ENCODE measurements around the gene KIAA1614.
"Not testable (repeated sequence)": the region's sequence is repeated elsewhere in the genome, so short reads cannot be mapped to it uniquely, and the experiment has no call there.

KIAA1614 gene

GRCh38 chr1:180946541-180947498 lies 34.1 kb downstream of the KIAA1614 start:
- no peak for DNase-seq

GRCh38 chr1:180947499-180947885 lies 34.8 kb downstream of the KIAA1614 start:
- no peak for DNase-seq

- DNase-seq, result no peak
Measured at GRCh38 chr1:180947901-180948640, 35.4 kb downstream of the KIAA1614 start.

GRCh38 chr1:180948641-180949615 lies 36.2 kb downstream of the KIAA1614 start:
- DNase-seq, result no peak

GRCh38 chr1:180949616-180950000 lies 36.9 kb downstream of the KIAA1614 start:
- DNase-seq, result no peak

GRCh38 chr1:180950321-180950720 lies 37.6 kb downstream of the KIAA1614 start:
- no peak for DNase-seq

GRCh38 chr1:180951186-180951745 lies 38.6 kb downstream of the KIAA1614 start:
- DNase-seq, result no peak

- DNase-seq, result no peak
Measured at GRCh38 chr1:180951836-180952656, 39.3 kb downstream of the KIAA1614 start.

- no peak for DNase-seq
Measured at GRCh38 chr1:180952657-180953013, 39.9 kb downstream of the KIAA1614 start.

- peak in 1 of 4 experiments; percentile 28 for DNase-seq
Measured at GRCh38 chr1:180953291-180954004, 40.8 kb downstream of the KIAA1614 start.

- DNase-seq, result peak in 3 of 4 experiments; percentile 18 to 61 (median 36)
Measured at GRCh38 chr1:180954005-180954800, 41.5 kb downstream of the KIAA1614 start.

GRCh38 chr1:180954801-180955165 lies 42.1 kb downstream of the KIAA1614 start:
- no peak for DNase-seq

- no peak for DNase-seq
Measured at GRCh38 chr1:180956028-180956640, 43.4 kb downstream of the KIAA1614 start.

- DNase-seq, result not testable (repeated sequence)
Measured at GRCh38 chr1:180959620-180960019, 46.9 kb downstream of the KIAA1614 start.

GRCh38 chr1:180961622-180962021 lies 48.9 kb downstream of the KIAA1614 start:
- DNase-seq, result no peak

GRCh38 chr1:180962178-180962577 lies 49.5 kb downstream of the KIAA1614 start:
- DNase-seq, result no peak

GRCh38 chr1:180964056-180964455 lies 51.4 kb downstream of the KIAA1614 start:
- DNase-seq, result no peak

- DNase-seq, result no peak
Measured at GRCh38 chr1:180964595-180964994, 51.9 kb downstream of the KIAA1614 start.

GRCh38 chr1:180966312-180966711 lies 53.6 kb downstream of the KIAA1614 start:
- DNase-seq, result no peak
